GM18505 (cell line): Measurements from ENCODE around the gene SEMG1.

Experiments used
- ATAC-seq: cut with Tn5 transposase; IDR thresholded peaks from one replicate; pipeline ENCODE4 v1.9.1; 2021; ENCODE audit not compliant: unreplicated experiment
- POLR2A ChIP-seq: IDR thresholded peaks from 4 replicates; pipeline ENCODE4 v1.6.1; 2011; ENCODE audit warnings: borderline replicate concordance; ENCODE audit not compliant: insufficient read depth, insufficient read length; ENCODE audit errors: extremely low read depth

The SEMG1 gene

GRCh38 chr20:45206725-45207124, at the start of gene SEMG1:
Gene SEMG1 (plus strand): TSS chr20:45207033. CDS start chr20:45207054, 21 bp downstream.
- no peak for ATAC-seq
- no peak for TF ChIP-seq POLR2A

- TF ChIP-seq POLR2A, result no peak
- no peak for ATAC-seq
Observed at GRCh38 chr20:45157962-45158361, 48.9 kb upstream of the SEMG1 start.

- no peak for ATAC-seq
- no peak for TF ChIP-seq POLR2A
Observed at GRCh38 chr20:45163083-45163803, 43.6 kb upstream of the SEMG1 start.

GRCh38 chr20:45164906-45165305, 41.9 kb upstream of the SEMG1 start:
- ATAC-seq, result no peak
- no peak for TF ChIP-seq POLR2A

- no peak for ATAC-seq
- no peak for TF ChIP-seq POLR2A
Observed at GRCh38 chr20:45173522-45173921, 33.3 kb upstream of the SEMG1 start.

GRCh38 chr20:45174434-45175364, 32.1 kb upstream of the SEMG1 start, which contains the start of gene PI3:
Gene PI3 (plus strand): TSS chr20:45174902. CDS start chr20:45174923, 21 bp downstream.
- TF ChIP-seq POLR2A, result no peak
- no peak for ATAC-seq

GRCh38 chr20:45176526-45177267, 30.1 kb upstream of the SEMG1 start:
- no peak for TF ChIP-seq POLR2A
- ATAC-seq, result no peak

- TF ChIP-seq POLR2A, result no peak
- ATAC-seq, result no peak
Observed at GRCh38 chr20:45179166-45179565, 27.7 kb upstream of the SEMG1 start.

- TF ChIP-seq POLR2A, result no peak
- ATAC-seq, result no peak
Observed at GRCh38 chr20:45181639-45182038, 25.2 kb upstream of the SEMG1 start.

GRCh38 chr20:45183084-45183483, 23.7 kb upstream of the SEMG1 start:
- ATAC-seq, result no peak
- TF ChIP-seq POLR2A, result no peak

GRCh38 chr20:45187693-45188092, 19.1 kb upstream of the SEMG1 start:
- ATAC-seq, result no peak
- TF ChIP-seq POLR2A, result no peak

GRCh38 chr20:45189067-45189609, 17.7 kb upstream of the SEMG1 start:
- no peak for TF ChIP-seq POLR2A
- no peak for ATAC-seq

- no peak for TF ChIP-seq POLR2A
- ATAC-seq, result no peak
Observed at GRCh38 chr20:45189861-45190260, 17.0 kb upstream of the SEMG1 start.
